Prostate gland (tissue), 2 donors: Measurements from ENCODE around the gene MAGEA6.

Experiments used
- POLR2A ChIP-seq: fragments of 450-650 bp; IDR thresholded peaks from one replicate; pipeline ENCODE4 v1.6.1; 2016; ENCODE audit warnings: antibody characterized with exemption, mild to moderate bottlenecking
- TF ChIP-seq, protein P1 (sequence below), 4 experiments: fragments of 200-600 bp in 2 of 4; fragments of 450-650 bp in 2 of 4; sonication (generic) in 2 of 4; IDR thresholded peaks; 1 replicate in 3 of 4; 2 replicates in 1 of 4; pipeline ENCODE4 v1.5.1; 2016 to 2019; ENCODE audit warnings: antibody characterized with exemption in 4 of 4, mild to moderate bottlenecking in 2 of 4, moderate library complexity in 2 of 4

DNA sequence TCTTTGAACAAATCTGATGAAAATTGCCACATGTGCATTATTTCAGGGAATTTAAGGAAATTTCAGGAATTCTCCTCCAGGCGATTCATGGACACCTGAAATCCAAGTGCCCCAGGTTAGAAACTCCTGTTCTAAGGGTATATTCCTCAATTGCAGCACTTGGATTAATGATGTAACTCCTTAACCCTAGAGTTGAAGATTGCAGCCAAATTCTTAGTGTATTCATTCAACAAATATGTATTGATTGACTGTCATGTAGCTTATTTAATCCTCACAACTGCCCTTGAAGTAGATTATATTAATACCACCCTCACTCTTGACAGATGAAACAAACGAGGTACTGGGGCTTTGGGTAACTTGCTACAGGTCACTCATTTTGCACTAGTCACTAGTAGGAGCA is 49.8 kb upstream of the MAGEA6 start:
- TF ChIP-seq POLR2A, result no peak
- TF ChIP-seq, protein P1, sequence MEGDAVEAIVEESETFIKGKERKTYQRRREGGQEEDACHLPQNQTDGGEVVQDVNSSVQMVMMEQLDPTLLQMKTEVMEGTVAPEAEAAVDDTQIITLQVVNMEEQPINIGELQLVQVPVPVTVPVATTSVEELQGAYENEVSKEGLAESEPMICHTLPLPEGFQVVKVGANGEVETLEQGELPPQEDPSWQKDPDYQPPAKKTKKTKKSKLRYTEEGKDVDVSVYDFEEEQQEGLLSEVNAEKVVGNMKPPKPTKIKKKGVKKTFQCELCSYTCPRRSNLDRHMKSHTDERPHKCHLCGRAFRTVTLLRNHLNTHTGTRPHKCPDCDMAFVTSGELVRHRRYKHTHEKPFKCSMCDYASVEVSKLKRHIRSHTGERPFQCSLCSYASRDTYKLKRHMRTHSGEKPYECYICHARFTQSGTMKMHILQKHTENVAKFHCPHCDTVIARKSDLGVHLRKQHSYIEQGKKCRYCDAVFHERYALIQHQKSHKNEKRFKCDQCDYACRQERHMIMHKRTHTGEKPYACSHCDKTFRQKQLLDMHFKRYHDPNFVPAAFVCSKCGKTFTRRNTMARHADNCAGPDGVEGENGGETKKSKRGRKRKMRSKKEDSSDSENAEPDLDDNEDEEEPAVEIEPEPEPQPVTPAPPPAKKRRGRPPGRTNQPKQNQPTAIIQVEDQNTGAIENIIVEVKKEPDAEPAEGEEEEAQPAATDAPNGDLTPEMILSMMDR (IDR thresholded peaks at IDR 0.05), result no peak
